ENCODE measurements around the gene RARB.

Gene RARB

DNA sequence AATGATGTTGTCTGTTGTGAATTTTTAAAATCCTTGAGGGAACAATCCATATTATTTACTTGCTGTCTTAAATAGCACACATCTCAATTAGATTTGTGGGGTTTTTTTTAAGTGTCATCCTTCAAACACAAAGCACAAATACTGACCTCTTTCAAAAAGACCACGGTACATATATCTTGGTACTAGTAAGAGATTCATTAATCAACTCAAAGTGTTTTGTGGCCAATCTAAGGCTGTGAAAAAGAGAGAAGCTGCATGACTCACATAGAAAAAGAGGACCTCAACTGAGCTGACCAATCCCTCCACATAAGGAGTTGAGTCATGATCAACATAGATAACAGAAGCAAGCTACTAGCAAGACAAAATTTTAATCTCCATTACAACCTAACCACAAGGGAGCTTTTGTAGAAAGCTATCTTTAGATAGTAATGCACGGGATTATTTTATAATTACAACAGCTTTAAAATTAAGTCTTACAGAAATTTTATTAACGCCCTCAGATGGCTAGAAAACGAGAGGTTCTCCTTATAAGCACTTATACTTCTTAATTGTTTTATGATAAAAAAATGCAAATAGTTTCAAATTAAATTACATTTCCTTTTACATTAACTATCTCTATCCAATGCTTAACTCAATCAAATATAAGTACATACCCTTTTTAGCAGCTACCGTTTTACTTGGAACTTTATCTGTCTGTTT is 176.2 kb downstream of the RARB start:
- DNase-seq (ENCODE audit: low read depth), result no peak

DNA sequence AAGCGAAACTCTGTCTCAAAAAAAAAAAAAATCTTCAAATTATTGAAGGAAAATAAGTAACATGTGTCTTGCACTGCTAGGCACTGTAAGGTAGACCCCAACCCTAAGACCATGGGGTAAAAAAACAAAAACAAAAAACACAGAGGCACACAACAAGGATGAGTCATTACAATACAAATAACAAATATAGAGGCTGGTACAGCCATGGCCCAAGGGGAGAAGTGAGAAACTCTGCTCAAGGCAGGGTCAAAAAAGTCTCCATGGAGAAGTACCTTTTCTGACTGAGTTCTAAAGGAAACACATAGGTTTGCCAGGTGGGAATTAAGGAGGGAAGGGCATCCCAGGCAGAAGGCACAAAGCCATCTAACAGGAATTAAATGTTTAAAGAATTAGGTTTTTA is 182.1 kb downstream of the RARB start:
- no peak for DNase-seq (ENCODE audit: low read depth)

DNA sequence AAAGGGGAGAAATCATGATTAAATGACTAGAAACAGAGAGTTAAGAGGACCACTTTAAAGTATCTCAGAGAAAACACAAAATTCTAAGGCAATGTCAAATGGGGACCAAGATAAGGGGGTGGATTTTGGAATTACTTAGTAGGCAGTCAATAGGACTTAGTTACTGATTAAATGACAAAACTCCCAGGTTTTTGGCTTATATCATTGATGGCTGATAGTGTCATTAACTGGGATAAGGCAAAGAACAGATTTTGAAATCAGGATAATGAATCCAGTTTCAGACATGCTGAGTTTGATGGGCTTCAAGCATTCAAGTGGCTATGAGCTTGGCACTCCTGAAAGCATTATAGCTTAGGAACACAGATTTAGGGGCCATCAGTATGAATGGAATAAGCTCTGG is 182.7 kb downstream of the RARB start:
- DNase-seq (ENCODE audit: low read depth), result no peak

DNA sequence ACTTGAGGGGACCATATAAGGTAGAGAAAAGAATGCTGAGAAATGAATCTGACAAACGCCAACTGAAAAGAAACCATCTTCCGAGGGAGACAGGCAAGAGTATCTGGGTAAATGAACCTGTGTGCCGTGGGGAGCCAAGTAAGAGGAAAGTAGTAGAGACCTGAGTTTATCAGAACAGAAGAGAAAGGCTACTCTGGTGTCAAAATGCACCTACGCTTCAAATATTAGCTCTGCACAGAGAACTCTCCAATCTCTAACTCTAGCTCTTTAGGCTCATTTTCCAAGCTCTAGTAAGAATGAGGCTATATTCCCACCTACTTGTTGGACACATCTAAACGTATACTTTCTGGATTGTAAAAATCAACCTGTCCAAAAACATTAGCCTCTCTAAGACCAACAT is 183.1 kb downstream of the RARB start:
- DNase-seq (ENCODE audit: low read depth), result no peak

DNA sequence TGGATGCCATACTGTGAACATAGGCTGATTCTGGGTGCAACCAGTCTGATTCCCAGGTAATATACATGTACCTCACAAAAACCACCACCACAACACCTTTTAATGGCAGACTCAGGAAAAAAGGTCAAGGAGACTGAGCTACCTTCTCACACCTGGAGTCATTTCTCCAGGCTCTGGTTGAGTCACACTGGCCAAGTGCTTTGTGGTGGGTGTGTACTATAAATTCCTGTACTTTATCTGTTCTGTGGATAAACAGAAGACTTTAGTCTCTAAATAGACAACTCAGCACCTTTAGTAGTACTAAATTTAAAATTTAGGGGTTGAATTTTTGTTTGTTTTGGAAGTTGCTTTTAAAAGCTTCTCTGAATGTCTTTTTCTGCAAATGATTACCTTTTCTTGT is 190.0 kb downstream of the RARB start:
- DNase-seq (ENCODE audit: low read depth), result no peak

DNA sequence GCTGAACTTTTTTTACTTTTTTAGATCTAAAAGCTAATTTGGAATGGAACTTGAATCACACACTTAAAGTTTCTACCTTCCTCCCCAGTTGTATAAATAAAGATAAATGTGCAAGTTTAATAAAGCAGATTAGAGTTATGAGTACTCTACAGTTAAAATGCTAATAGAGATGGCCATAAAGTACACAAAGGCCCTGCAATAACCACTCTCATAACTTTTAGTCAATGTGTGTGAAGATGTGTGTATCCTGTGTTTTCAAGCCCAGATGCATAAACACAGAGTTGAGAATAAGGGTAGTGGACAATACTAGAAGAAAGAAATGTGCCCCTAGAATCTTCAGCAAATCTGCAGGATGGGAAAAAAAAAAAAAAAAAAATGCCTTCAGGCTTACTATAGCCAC is 191.3 kb downstream of the RARB start:
- no peak for DNase-seq (ENCODE audit: low read depth)

DNA sequence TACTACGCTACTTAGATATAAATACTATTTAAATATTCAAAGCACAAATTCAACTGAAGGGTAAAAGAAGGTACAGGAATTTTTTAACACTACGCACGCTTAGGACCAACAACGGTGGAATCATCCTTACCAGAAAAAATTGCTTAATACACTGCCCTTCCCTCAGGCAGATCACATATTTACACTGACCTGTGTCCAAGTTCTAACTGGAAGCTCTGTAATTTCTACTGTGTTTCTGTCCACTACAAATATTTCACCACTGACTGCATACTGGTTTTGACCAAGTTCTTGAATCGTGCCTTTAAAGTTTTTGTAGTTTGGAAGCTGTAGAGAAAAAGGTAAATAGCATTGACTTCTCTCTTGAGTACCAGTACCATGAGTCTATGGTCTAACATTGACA is 192.4 kb downstream of the RARB start:
- DNase-seq (ENCODE audit: low read depth), result no peak

DNA sequence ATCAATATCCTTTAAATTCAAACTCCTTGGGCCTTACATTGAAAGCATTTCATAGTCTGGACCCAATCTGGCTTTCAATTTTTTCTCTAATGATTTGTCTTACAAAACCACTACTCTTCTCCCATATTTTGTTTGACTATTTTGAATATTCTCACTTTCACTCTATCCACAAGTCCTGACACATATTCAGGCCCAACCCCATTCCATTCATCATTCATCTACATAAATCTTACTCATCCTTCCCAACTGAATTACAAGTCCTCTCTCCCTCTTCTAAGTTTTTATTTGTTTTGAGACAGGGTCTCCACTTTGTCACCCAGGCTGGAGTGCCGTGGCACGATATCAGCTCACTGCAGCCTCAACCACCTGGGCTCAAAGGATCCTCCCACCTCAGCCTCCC is 193.0 kb downstream of the RARB start:
- DNase-seq (ENCODE audit: low read depth), result no peak

DNA sequence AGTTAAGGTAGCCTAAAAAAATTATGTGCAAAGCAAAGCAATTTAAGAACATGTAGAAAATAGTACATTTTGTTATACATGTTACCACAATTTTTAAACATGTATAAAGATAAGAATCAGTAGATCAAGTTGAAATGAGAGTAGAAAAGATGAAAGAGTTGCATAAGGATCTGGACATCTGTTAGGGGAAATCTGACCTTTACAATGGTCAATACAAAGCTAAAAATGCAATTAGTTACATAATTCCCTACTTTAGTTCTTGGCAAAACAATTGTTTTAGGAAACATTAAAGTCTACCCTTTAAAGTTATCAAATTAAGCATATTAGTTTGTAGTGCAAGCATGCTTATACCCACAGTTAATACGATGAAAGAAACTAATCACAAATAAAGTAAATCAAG is 203.9 kb downstream of the RARB start:
- no peak for DNase-seq (ENCODE audit: low read depth)

DNA sequence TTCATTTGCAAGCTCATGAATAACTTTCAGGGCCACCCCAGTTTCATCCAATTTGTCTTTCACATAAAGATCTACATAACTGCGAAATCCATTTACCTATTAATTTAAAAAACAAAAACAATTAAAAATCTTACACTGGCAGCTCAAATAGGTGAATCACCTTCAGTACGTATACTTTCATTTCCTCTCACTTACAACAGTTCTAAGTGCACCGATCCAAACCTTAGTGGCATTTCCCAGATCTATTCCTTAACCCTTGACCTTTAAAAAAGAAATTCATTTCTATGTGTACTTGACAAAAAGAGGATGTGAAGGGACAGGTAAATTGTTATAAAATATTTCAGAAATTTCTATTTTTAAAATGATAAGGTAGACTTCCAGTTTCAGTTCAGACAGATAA is 205.9 kb downstream of the RARB start:
- no peak for DNase-seq (ENCODE audit: low read depth)

DNA sequence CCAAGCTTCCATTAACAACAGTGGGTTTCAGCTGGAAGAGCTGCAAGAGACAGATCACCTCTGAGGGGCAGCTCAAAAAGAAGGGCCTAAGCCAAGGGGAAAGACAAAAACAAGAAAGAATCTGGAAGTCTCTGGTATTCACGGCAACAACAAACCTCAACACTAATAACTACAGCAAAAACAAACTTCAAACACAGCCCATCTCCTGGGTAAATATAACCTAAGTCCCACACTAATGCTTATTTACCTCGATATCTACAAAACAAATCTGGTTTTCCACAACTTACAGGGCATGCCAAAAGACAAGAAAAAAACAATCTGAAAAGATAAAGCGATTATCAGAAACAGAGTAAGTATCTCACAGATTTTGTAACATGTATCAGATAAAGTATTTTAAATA is 207.0 kb downstream of the RARB start:
- no peak for DNase-seq (ENCODE audit: low read depth)
